Measurements from ENCODE around the gene TIMP3. TPM values are rescaled to one million over a fixed set of nuclear protein-coding genes. Genes with fewer than 3 reads are reported as not detected.

Gene TIMP3
- total RNA-seq, 4 donors from 2014 or later: 561 to 1,580 (median 897) TPM

- no peak for TF ChIP-seq CTCF (IDR thresholded peaks at IDR 0.05)
- DNase-seq (ENCODE audit: low spot score): no peak
- ATAC-seq (ENCODE audit: low FRiP score): no peak
Measured at GRCh38 chr22:32897400-32897799, 95.9 kb downstream of the TIMP3 start.

GRCh38 chr22:32900886-32901635, 99.6 kb downstream of the TIMP3 start:
- ATAC-seq (ENCODE audit: low FRiP score) (no peak), DNase-seq (ENCODE audit: low spot score) (no peak)
- no peak for TF ChIP-seq CTCF (IDR thresholded peaks at IDR 0.05)

- DNase-seq (ENCODE audit: low spot score) (no peak), ATAC-seq (ENCODE audit: low FRiP score) (no peak)
- TF ChIP-seq CTCF (IDR thresholded peaks at IDR 0.05): no peak
Measured at GRCh38 chr22:32901925-32902324, 100.4 kb downstream of the TIMP3 start.

- no peak for TF ChIP-seq CTCF (IDR thresholded peaks at IDR 0.05)
- ATAC-seq (ENCODE audit: low FRiP score) (no peak), DNase-seq (ENCODE audit: low spot score) (no peak)
Measured at GRCh38 chr22:32903507-32903906, 102.0 kb downstream of the TIMP3 start.

GRCh38 chr22:32904044-32904443, 102.5 kb downstream of the TIMP3 start:
- ATAC-seq (ENCODE audit: low FRiP score) (no peak), DNase-seq (ENCODE audit: low spot score) (no peak)
- TF ChIP-seq CTCF (IDR thresholded peaks at IDR 0.05): no peak

- no peak for DNase-seq (ENCODE audit: low spot score)
- TF ChIP-seq CTCF (IDR thresholded peaks at IDR 0.05): no peak
- ATAC-seq (ENCODE audit: low FRiP score): no peak
Measured at GRCh38 chr22:32905400-32905799, 103.9 kb downstream of the TIMP3 start.

All from omental fat pad (tissue), 4 donors.